HG03196 (cell line): ENCODE measurements around the gene RTN4R.

Source experiments
- ATAC-seq: cut with Tn5 transposase; IDR thresholded peaks from one replicate; pipeline ENCODE4 v1.9.1; 2021; ENCODE audit not compliant: unreplicated experiment

Gene RTN4R

GRCh38 chr22:20258584-20259326, 9.4 kb downstream of the RTN4R start:
- no peak for ATAC-seq

GRCh38 chr22:20258021-20258299, 10.2 kb downstream of the RTN4R start:
- ATAC-seq, result no peak

- no peak for ATAC-seq
Observed at GRCh38 chr22:20257212-20258020, 10.7 kb downstream of the RTN4R start.

- ATAC-seq, result no peak
Observed at GRCh38 chr22:20256551-20257211, 11.4 kb downstream of the RTN4R start.

GRCh38 chr22:20256027-20256426, 12.1 kb downstream of the RTN4R start:
- ATAC-seq, result no peak

- no peak for ATAC-seq
Observed at GRCh38 chr22:20254975-20255946, 12.9 kb downstream of the RTN4R start.

GRCh38 chr22:20253161-20253560, 15.0 kb downstream of the RTN4R start:
- no peak for ATAC-seq

GRCh38 chr22:20251981-20252380, 16.1 kb downstream of the RTN4R start:
- ATAC-seq, result no peak

GRCh38 chr22:20251491-20251890, 16.6 kb downstream of the RTN4R start:
- no peak for ATAC-seq

- no peak for ATAC-seq
Observed at GRCh38 chr22:20249797-20250354, 18.2 kb downstream of the RTN4R start.

GRCh38 chr22:20248461-20248978, 19.6 kb downstream of the RTN4R start:
- ATAC-seq, result no peak

GRCh38 chr22:20247608-20248171, 20.4 kb downstream of the RTN4R start:
- ATAC-seq, result no peak

- ATAC-seq, result no peak
Observed at GRCh38 chr22:20247010-20247505, 21.1 kb downstream of the RTN4R start.

- no peak for ATAC-seq
Observed at GRCh38 chr22:20246368-20247009, 21.6 kb downstream of the RTN4R start.

GRCh38 chr22:20245577-20246367, 22.3 kb downstream of the RTN4R start:
- no peak for ATAC-seq

GRCh38 chr22:20244691-20245576, 23.2 kb downstream of the RTN4R start:
- no peak for ATAC-seq

GRCh38 chr22:20244250-20244648, 23.9 kb downstream of the RTN4R start:
- ATAC-seq, result no peak
